H9 (cell line): ENCODE data around the gene LMOD3. TPM values are rescaled to one million over a fixed set of nuclear protein-coding genes. Genes with fewer than 3 reads are reported as not detected.
A peak's percentile ranks its signal among the peaks of the same experiment; 100 is the strongest.

Experiments
- DNase-seq: peaks from one replicate; pipeline ENCODE4 v3.0.0-alpha.2; 2017
- H2AFZ ChIP-seq: one replicate; pipeline ENCODE4 v1.6.1; 2013; ENCODE audit warnings: mild to moderate bottlenecking, low read length, control low read depth, moderate library complexity
- H2AK5ac ChIP-seq: 2 replicates; pipeline ENCODE4 v1.6.1; 2013; ENCODE audit warnings: low read length, control low read depth, mixed read lengths; ENCODE audit not compliant: insufficient read length
- H2BK120ac ChIP-seq: one replicate; pipeline ENCODE4 v1.6.1; 2013; ENCODE audit warnings: low read depth, mild to moderate bottlenecking, low read length, control low read depth, inconsistent platforms; ENCODE audit not compliant: poor library complexity, severe bottlenecking
- H2BK12ac ChIP-seq: 2 replicates; pipeline ENCODE4 v1.6.1; 2013; ENCODE audit warnings: low read length, control low read depth, mixed read lengths, low read depth; ENCODE audit not compliant: insufficient read length
- H2BK15ac ChIP-seq: 2 replicates; pipeline ENCODE4 v1.6.1; 2013; ENCODE audit warnings: low read depth, low read length, control low read depth
- H2BK20ac ChIP-seq: one replicate; pipeline ENCODE4 v1.6.1; 2013; ENCODE audit warnings: low read depth, mild to moderate bottlenecking, low read length, control low read depth, inconsistent platforms; ENCODE audit not compliant: poor library complexity, severe bottlenecking
- H2BK5ac ChIP-seq: 2 replicates; pipeline ENCODE4 v1.6.1; 2013; ENCODE audit warnings: low read length, control low read depth, mixed read lengths; ENCODE audit not compliant: insufficient read length
- H3K14ac ChIP-seq: 2 replicates; pipeline ENCODE4 v1.6.1; 2013; ENCODE audit warnings: low read length, control low read depth; ENCODE audit not compliant: insufficient read depth
- H3K18ac ChIP-seq: 2 replicates; pipeline ENCODE4 v1.6.1; 2013; ENCODE audit warnings: low read depth, mild to moderate bottlenecking, mixed read lengths, low read length, control low read depth; ENCODE audit not compliant: insufficient read length
- H3K23ac ChIP-seq: 2 replicates; pipeline ENCODE4 v1.6.1; 2013; ENCODE audit warnings: low read length, control low read depth, mixed read lengths, low read depth; ENCODE audit not compliant: insufficient read length
- H3K23me2 ChIP-seq: 2 replicates; pipeline ENCODE4 v1.6.1; 2013; ENCODE audit warnings: low read depth, mild to moderate bottlenecking, mixed read lengths, low read length, control low read depth; ENCODE audit not compliant: insufficient read length, poor library complexity, severe bottlenecking
- H3K27ac ChIP-seq: 2 replicates; pipeline ENCODE4 v1.5.1; 2013; ENCODE audit warnings: low read length, control low read depth, mixed read lengths, low read depth; ENCODE audit not compliant: insufficient read length
- H3K27me3 ChIP-seq: 2 replicates; pipeline ENCODE4 v1.6.1; 2013; ENCODE audit warnings: low read length, control low read depth, inconsistent platforms; ENCODE audit not compliant: insufficient read depth
- H3K4ac ChIP-seq: 2 replicates; pipeline ENCODE4 v1.6.1; 2013; ENCODE audit warnings: low read depth, mild to moderate bottlenecking, control low read depth, inconsistent platforms, low read length, moderate library complexity
- H3K4me1 ChIP-seq: 2 replicates; pipeline ENCODE4 v1.6.1; 2013; ENCODE audit warnings: low read length, control low read depth, inconsistent platforms; ENCODE audit not compliant: insufficient read depth
- H3K4me2 ChIP-seq: 2 replicates; pipeline ENCODE4 v1.6.1; 2013; ENCODE audit warnings: low read length, control low read depth, mixed read lengths; ENCODE audit not compliant: insufficient read length, insufficient read depth
- H3K56ac ChIP-seq: 2 replicates; pipeline ENCODE4 v1.6.1; 2013; ENCODE audit warnings: low read depth, mild to moderate bottlenecking, mixed read lengths, low read length, control low read depth; ENCODE audit not compliant: insufficient read length
- H3K79me1 ChIP-seq: 2 replicates; pipeline ENCODE4 v1.6.1; 2013; ENCODE audit warnings: low read depth, mild to moderate bottlenecking, moderate library complexity, low read length, control low read depth, inconsistent platforms; ENCODE audit not compliant: insufficient read depth, poor library complexity, severe bottlenecking
- H3K79me2 ChIP-seq: 2 replicates; pipeline ENCODE4 v1.6.1; 2013; ENCODE audit warnings: low read length, control low read depth, inconsistent platforms; ENCODE audit not compliant: insufficient read depth
- H3K9ac ChIP-seq: 2 replicates; pipeline ENCODE4 v1.6.1; 2013; ENCODE audit warnings: low read length, control low read depth, mixed read lengths; ENCODE audit not compliant: insufficient read length; ENCODE audit errors: extremely low read depth
- H3K9me3 ChIP-seq: one replicate; pipeline ENCODE4 v1.6.1; 2013; ENCODE audit warnings: low read depth, low read length, inconsistent platforms; ENCODE audit not compliant: control insufficient read depth
- H3T11ph ChIP-seq: one replicate; pipeline ENCODE4 v1.6.1; 2013; ENCODE audit warnings: mild to moderate bottlenecking, low read length, control low read depth, inconsistent platforms
- H4K20me1 ChIP-seq: one replicate; pipeline ENCODE4 v1.6.1; 2013; ENCODE audit not compliant: control insufficient read depth, insufficient read length, insufficient read depth
- H4K5ac ChIP-seq: 2 replicates; pipeline ENCODE4 v1.6.1; 2013; ENCODE audit warnings: low read depth, mild to moderate bottlenecking, mixed read lengths, low read length, control low read depth; ENCODE audit not compliant: insufficient read length
- H4K8ac ChIP-seq: replicated peaks from 2 replicates; pipeline ENCODE4 v1.6.1; 2013; ENCODE audit warnings: low read length, control low read depth, mixed read lengths, low read depth; ENCODE audit not compliant: insufficient read length
- H4K91ac ChIP-seq: 2 replicates; pipeline ENCODE4 v1.6.1; 2013; ENCODE audit warnings: low read depth, mild to moderate bottlenecking, moderate library complexity, mixed read lengths, low read length, control low read depth; ENCODE audit not compliant: insufficient read length
- H3K27ac Mint-ChIP-seq, 3 experiments: 2 replicates in 2 of 3; 3 replicates in 1 of 3; pipeline ENCODE4 v1.8.0; 2020 to 2021; ENCODE audit warnings: mixed read lengths in 3 of 3, mild to moderate bottlenecking in 1 of 3, moderate library complexity in 1 of 3
- H3K27me3 Mint-ChIP-seq: 2 replicates; pipeline ENCODE4 v1.8.0; 2021; ENCODE audit warnings: low read depth, mild to moderate bottlenecking, moderate library complexity, mixed read lengths
- H3K36me3 Mint-ChIP-seq, 3 experiments: 2 replicates in 2 of 3; 3 replicates in 1 of 3; pipeline ENCODE4 v1.8.0; 2020 to 2021; ENCODE audit warnings: low read depth in 3 of 3, mixed read lengths in 3 of 3; ENCODE audit not compliant: insufficient read depth in 1 of 3
- H3K4me1 Mint-ChIP-seq, 2 experiments: 2 replicates each; pipeline ENCODE4 v1.8.0; 2020; ENCODE audit warnings: mixed read lengths in 2 of 2
- H3K4me3 Mint-ChIP-seq, 2 experiments: 2 replicates in 1 of 2; 3 replicates in 1 of 2; pipeline ENCODE4 v1.8.0; 2020 to 2021; ENCODE audit warnings: mild to moderate bottlenecking in 2 of 2, mixed read lengths in 2 of 2, moderate library complexity in 1 of 2
- H3K9me3 Mint-ChIP-seq, 2 experiments: 2 replicates in 1 of 2; 3 replicates in 1 of 2; pipeline ENCODE4 v1.8.0; 2020; ENCODE audit warnings: mild to moderate bottlenecking in 2 of 2, mixed read lengths in 2 of 2, moderate library complexity in 1 of 2
- CTCF ChIP-seq: fragments of 200-600 bp; sonication (generic); conservative IDR thresholded peaks from 3 replicates; pipeline ENCODE4 v1.8.0; 2021; ENCODE audit warnings: antibody characterized with exemption, mild to moderate bottlenecking
- WGBS: extraction: QIAGEN DNeasy Blood & Tissue Kit; methylation state at CpG from one replicate; pipeline ENCODE4 v1.1.7; 2013; ENCODE audit warnings: missing lambda C conversion rate, low lambda C conversion rate, mixed read lengths; ENCODE audit not compliant: insufficient read length; ENCODE audit errors: extremely low coverage; 5-methylcytosine and 5-hydroxymethylcytosine counted together
- total RNA-seq: library from RNA; stranded (reverse); gene quantifications from 2 replicates; pipeline ENCODE4 v1.2.1, GENCODE V29; 2021

LMOD3 gene
- total RNA-seq, 1 experiment from 2014 or later = not detected

DNA sequence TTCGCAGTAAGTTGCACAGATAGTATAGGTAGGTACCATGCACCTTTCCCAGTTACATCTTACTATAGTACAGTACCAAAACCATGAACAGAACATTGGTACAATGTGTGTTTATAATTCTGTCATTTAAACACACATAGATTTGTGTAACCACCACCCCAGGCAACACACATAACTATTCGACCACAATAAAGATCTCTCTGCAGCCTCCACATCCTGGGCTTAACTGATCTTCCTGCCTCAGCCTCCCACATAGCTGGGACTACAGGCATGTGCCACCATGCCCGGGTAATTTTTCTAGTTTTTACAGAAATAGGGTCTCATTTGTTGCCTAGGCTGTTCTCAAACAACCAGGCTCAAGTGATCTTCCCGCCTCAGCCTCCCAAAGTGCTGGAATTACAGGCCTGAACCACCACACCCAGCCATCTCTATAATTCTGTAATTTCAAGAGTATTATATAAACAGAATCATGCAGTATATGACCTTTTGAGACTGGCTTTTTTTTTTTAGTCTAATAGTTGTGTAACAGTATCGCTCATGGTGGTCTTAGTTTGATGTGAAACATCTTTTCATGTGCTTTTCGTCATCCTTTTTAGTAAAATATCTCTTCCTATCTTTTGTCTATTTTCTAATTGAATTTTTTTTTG is 57.0 kb downstream of the LMOD3 start:
- Histone ChIP-seq H3K9me3 (no peaks in the 10 kb centered on the region), H4K8ac (no peak overlapping the region), H3K27me3 (no peaks in the 10 kb centered on the region), H2AFZ (no peak overlapping the region), H2BK12ac (no peak overlapping the region), H4K20me1 (no peaks in the 10 kb centered on the region), H4K5ac (no peak overlapping the region), H3K27ac (no peak overlapping the region), H2BK20ac (no peak overlapping the region), H3K4me2 (no peak overlapping the region), H3K56ac (no peak overlapping the region), H2BK5ac (no peak overlapping the region), H3K79me1 (no peaks in the 10 kb centered on the region), H2AK5ac (no peak overlapping the region), H3K14ac (no peak overlapping the region), H3T11ph (no peak overlapping the region), H3K4ac (no peak overlapping the region), H3K18ac (no peak overlapping the region), H3K23ac (no peak overlapping the region), H3K79me2 (no peaks in the 10 kb centered on the region), H3K9ac (no peak overlapping the region), H3K4me1 (no peaks in the 10 kb centered on the region), H2BK120ac (no peak overlapping the region), H4K91ac (no peak overlapping the region), H2BK15ac (no peak overlapping the region), H3K23me2 (no peaks in the 10 kb centered on the region)
- no peak for DNase-seq
- WGBS = no CpG with 5 or more reads among the region's 6 CpGs
- TF ChIP-seq CTCF = no peak
- H3K9me3 Mint-ChIP-seq = no peaks in the 10 kb centered on the region
- peak overlapping the region in 1 of 3 experiments; percentile 7; a peak in 2 of 7 replicates for H3K27ac Mint-ChIP-seq
- peaks cover 15 to 30% (median 28%) of the 10 kb centered on the region in 3 experiments for H3K36me3 Mint-ChIP-seq
- no peak overlapping the region for H3K4me3 Mint-ChIP-seq
- H3K27me3 Mint-ChIP-seq = no peaks in the 10 kb centered on the region
- no peaks in the 10 kb centered on the region for H3K4me1 Mint-ChIP-seq
